ENCODE results near the gene COL13A1. TPM values are rescaled to one million over a fixed set of nuclear protein-coding genes. Genes with fewer than 3 reads are reported as not detected.

The COL13A1 gene
- total RNA-seq, 4 donors from 2014 or later = 1.2 to 6.8 (median 3.9) TPM

DNA sequence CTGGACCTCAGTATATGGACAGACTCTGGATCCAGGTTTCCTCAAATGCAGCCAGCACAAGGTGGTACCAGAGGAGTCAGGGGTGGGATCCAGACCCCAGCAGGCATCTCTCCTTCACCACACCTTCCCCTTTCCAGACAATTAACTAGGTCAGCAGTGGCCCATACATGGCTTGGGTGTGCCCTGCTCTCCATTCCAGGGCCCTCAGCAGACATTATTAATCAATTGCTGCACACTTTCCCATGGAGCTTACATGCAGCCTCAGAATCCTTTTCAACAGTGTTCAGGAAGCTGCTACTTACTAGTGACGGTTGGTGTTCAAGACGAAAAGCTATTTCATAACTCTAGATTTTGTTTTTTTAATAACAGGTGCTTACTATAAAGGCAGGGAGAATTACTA, 6.0 kb downstream of the COL13A1 start:
- no peak for ATAC-seq
- no peak overlapping the region for H3K4me3 ChIP-seq
- H3K27me3 ChIP-seq = peaks cover 11% of the 10 kb centered on the region
- H3K36me3 ChIP-seq = no peaks in the 10 kb centered on the region
- WGBS, 2 donors (ENCODE audit: low coverage in 1 of 2) = 72 to 75% methylated on average over 2 of the region's 2 CpGs
- no peaks in the 10 kb centered on the region for H3K9me3 ChIP-seq
- no peak for TF ChIP-seq POLR2AphosphoS5 (IDR thresholded peaks at IDR 0.05)
- no peak for TF ChIP-seq POLR2A (IDR thresholded peaks at IDR 0.05)
- TF ChIP-seq EP300 (IDR thresholded peaks at IDR 0.05) = no peak
- H3K27ac ChIP-seq = no peak overlapping the region
- H3K4me1 ChIP-seq = peaks cover 0 to 6% (median 4%) of the 10 kb centered on the region in 3 donors

GRCh38 chr10:69809318-69809717, 7.6 kb downstream of the COL13A1 start:
- Histone ChIP-seq H3K27ac (no peak overlapping the region), H3K9me3 (no peaks in the 10 kb centered on the region), H3K36me3 (no peaks in the 10 kb centered on the region), H3K27me3 (no peaks in the 10 kb centered on the region), H3K4me1 (no peaks in the 10 kb centered on the region), H3K4me3 (no peak overlapping the region)
- 82 to 100% methylated on average over 1 of the region's 1 CpG for whole genome bisulfite sequencing, 2 donors (ENCODE audit: low coverage in 1 of 2)
- no peak for TF ChIP-seq POLR2A (IDR thresholded peaks at IDR 0.05)
- no peak for TF ChIP-seq CTCF (IDR thresholded peaks at IDR 0.05)
- no peak for TF ChIP-seq POLR2AphosphoS5 (IDR thresholded peaks at IDR 0.05)
- no peak for TF ChIP-seq EP300 (IDR thresholded peaks at IDR 0.05)
- no peak for ATAC-seq

- Histone ChIP-seq H3K9me3 (no peaks in the 10 kb centered on the region), H3K36me3 (no peaks in the 10 kb centered on the region), H3K4me1 (no peaks in the 10 kb centered on the region), H3K4me3 (no peak overlapping the region), H3K27me3 (no peaks in the 10 kb centered on the region), H3K27ac (no peak overlapping the region)
- no peak for ATAC-seq
- TF ChIP-seq CTCF (IDR thresholded peaks at IDR 0.05) = no peak
- no peak for TF ChIP-seq POLR2A (IDR thresholded peaks at IDR 0.05)
- no peak for TF ChIP-seq POLR2AphosphoS5 (IDR thresholded peaks at IDR 0.05)
- TF ChIP-seq EP300 (IDR thresholded peaks at IDR 0.05) = no peak
- 60% methylated on average over 4 of the region's 9 CpGs; no CpG with 5 or more reads in 1 of the 2 donors for WGBS, 2 donors (ENCODE audit: low coverage in 1 of 2)
These were observed 8.4 kb downstream of the COL13A1 start for GRCh38 chr10:69810097-69810496.

- no peak overlapping the region for H3K27ac ChIP-seq
- TF ChIP-seq POLR2A (IDR thresholded peaks at IDR 0.05) (no peak), POLR2AphosphoS5 (IDR thresholded peaks at IDR 0.05) (no peak), EP300 (IDR thresholded peaks at IDR 0.05) (no peak), CTCF (IDR thresholded peaks at IDR 0.05) (no peak)
- no peaks in the 10 kb centered on the region for H3K36me3 ChIP-seq
- no peak overlapping the region for H3K4me3 ChIP-seq
- H3K27me3 ChIP-seq = no peaks in the 10 kb centered on the region
- no peak for ATAC-seq
- no peaks in the 10 kb centered on the region for H3K9me3 ChIP-seq
- no peaks in the 10 kb centered on the region for H3K4me1 ChIP-seq
- 82 to 100% methylated on average over 2 to 9 of the region's 12 CpGs for WGBS, 2 donors (ENCODE audit: low coverage in 1 of 2)
These were observed 9.1 kb downstream of the COL13A1 start for GRCh38 chr10:69810675-69811397.

DNA sequence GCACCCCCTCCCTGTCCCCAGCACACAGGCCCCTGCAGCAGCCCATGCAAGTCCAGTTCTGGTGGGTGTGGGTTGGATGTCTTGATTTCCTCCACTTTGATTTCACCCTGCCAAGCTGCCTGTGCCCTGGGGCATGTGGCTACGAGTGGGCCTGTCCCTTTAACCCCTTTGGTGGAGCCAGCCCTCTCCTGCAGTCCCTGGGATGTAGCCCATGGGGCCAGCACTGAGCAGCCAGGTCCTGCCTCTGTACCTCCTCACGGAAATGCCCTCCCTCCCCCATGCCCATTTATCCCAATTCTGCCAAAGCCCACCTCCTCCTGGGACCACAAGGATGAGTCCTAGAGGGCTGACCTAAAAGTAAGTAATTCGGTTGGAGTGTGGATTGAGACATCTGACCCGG, 11.9 kb downstream of the COL13A1 start:
- Histone ChIP-seq H3K27me3 (no peaks in the 10 kb centered on the region), H3K9me3 (peaks cover 0 to 3% (median 0%) of the 10 kb centered on the region in 3 donors), H3K4me1 (no peaks in the 10 kb centered on the region), H3K4me3 (no peak overlapping the region), H3K27ac (no peak overlapping the region), H3K36me3 (no peaks in the 10 kb centered on the region)
- WGBS, 2 donors (ENCODE audit: low coverage in 1 of 2) = no CpG with 5 or more reads among the region's 4 CpGs
- no peak for ATAC-seq
- no peak for TF ChIP-seq CTCF (IDR thresholded peaks at IDR 0.05)
- no peak for TF ChIP-seq POLR2A (IDR thresholded peaks at IDR 0.05)
- TF ChIP-seq EP300 (IDR thresholded peaks at IDR 0.05) = no peak
- TF ChIP-seq POLR2AphosphoS5 (IDR thresholded peaks at IDR 0.05) = no peak
